IMR-90 (cell line): Measurements from ENCODE around the gene DYNLT4.

ENCODE experiments used
- BHLHE40 ChIP-seq: fragments of 150-350 bp; IDR thresholded peaks from 2 replicates; pipeline ENCODE4 v1.6.1; 2016; ENCODE audit warnings: mild to moderate bottlenecking, low read depth, low read length
- CEBPB ChIP-seq: IDR thresholded peaks from 2 replicates; pipeline ENCODE4 v1.6.1; 2012; ENCODE audit warnings: low read depth, low read length, improper control_type of control experiment
- CTCF ChIP-seq: conservative IDR thresholded peaks from 2 replicates; pipeline ENCODE4 v1.5.1; 2012; ENCODE audit warnings: mild to moderate bottlenecking, low read depth, low read length, improper control_type of control experiment
- FOS ChIP-seq: fragments of 150-350 bp; IDR thresholded peaks from 2 replicates; pipeline ENCODE4 v1.6.1; 2016; ENCODE audit warnings: low read depth, low read length
- MAFK ChIP-seq: IDR thresholded peaks from 2 replicates; pipeline ENCODE4 v1.6.1; 2012; ENCODE audit warnings: low read depth, low read length, improper control_type of control experiment
- MAZ ChIP-seq: IDR thresholded peaks from 2 replicates; pipeline ENCODE4 v1.6.1; 2012; ENCODE audit warnings: low read depth, mild to moderate bottlenecking, low read length, improper control_type of control experiment, moderate library complexity, borderline replicate concordance
- MXI1 ChIP-seq: IDR thresholded peaks from 2 replicates; pipeline ENCODE4 v1.6.1; 2012; ENCODE audit warnings: low read depth, mild to moderate bottlenecking, low read length, moderate library complexity, borderline replicate concordance
- POLR2A ChIP-seq: IDR thresholded peaks from 2 replicates; pipeline ENCODE4 v1.6.1; 2012; ENCODE audit warnings: mild to moderate bottlenecking, low read depth, low read length
- RAD21 ChIP-seq: IDR thresholded peaks from 2 replicates; pipeline ENCODE4 v1.6.1; 2012; ENCODE audit warnings: low read length, improper control_type of control experiment
- RCOR1 ChIP-seq: IDR thresholded peaks from 2 replicates; pipeline ENCODE4 v1.6.1; 2012; ENCODE audit warnings: mild to moderate bottlenecking, low read length, improper control_type of control experiment; ENCODE audit not compliant: insufficient replicate concordance
- RFX5 ChIP-seq: IDR thresholded peaks from 2 replicates; pipeline ENCODE4 v1.8.0; 2012; ENCODE audit warnings: low read depth, mild to moderate bottlenecking, low read length, moderate library complexity
- SMC3 ChIP-seq: fragments of 150-350 bp; IDR thresholded peaks from 2 replicates; pipeline ENCODE4 v1.6.1; 2016; ENCODE audit warnings: low read depth, mild to moderate bottlenecking, antibody characterized with exemption, low read length, moderate library complexity
- TF ChIP-seq, protein P1 (sequence below): fragments of 150-350 bp; IDR thresholded peaks from 2 replicates; pipeline ENCODE4 v1.6.1; 2017; ENCODE audit warnings: mild to moderate bottlenecking, antibody characterized with exemption, low read length, low read depth

- no peak for TF ChIP-seq CTCF
- no peak for TF ChIP-seq MAFK
- no peak for TF ChIP-seq MXI1
- TF ChIP-seq MAZ, result no peak
- TF ChIP-seq POLR2A, result no peak
- TF ChIP-seq SMC3, result no peak
- TF ChIP-seq RCOR1, result no peak
- TF ChIP-seq BHLHE40, result no peak
- TF ChIP-seq FOS, result no peak
- no peak for TF ChIP-seq RAD21
- TF ChIP-seq, protein P1, sequence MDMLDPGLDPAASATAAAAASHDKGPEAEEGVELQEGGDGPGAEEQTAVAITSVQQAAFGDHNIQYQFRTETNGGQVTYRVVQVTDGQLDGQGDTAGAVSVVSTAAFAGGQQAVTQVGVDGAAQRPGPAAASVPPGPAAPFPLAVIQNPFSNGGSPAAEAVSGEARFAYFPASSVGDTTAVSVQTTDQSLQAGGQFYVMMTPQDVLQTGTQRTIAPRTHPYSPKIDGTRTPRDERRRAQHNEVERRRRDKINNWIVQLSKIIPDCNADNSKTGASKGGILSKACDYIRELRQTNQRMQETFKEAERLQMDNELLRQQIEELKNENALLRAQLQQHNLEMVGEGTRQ, result no peak
- no peak for TF ChIP-seq RFX5
- TF ChIP-seq CEBPB, result no peak
Measured at GRCh38 chr1:44848456-44849181, 41.5 kb upstream of the DYNLT4 start.
